Skin epidermis (tissue), 12 donors: ENCODE results near the gene BMP8B.
A peak's percentile ranks its signal among the peaks of the same experiment; 100 is the strongest.

ENCODE experiments used
- H3K27ac ChIP-seq, 21 experiments: fragments of 200-600 bp; sonication (generic) in 11 of 21; one replicate each; pipeline ENCODE4 v1.5.0; 2020; ENCODE audit warnings: mild to moderate bottlenecking in 3 of 21, inconsistent platforms in 2 of 21, moderate library complexity in 2 of 21
- H3K4me3 ChIP-seq, 7 experiments: fragments of 200-600 bp; sonication (generic) in 2 of 7; one replicate each; pipeline ENCODE4 v1.5.0; 2020; ENCODE audit warnings: inconsistent platforms in 2 of 7, mild to moderate bottlenecking in 2 of 7, moderate library complexity in 1 of 7

The BMP8B gene

DNA sequence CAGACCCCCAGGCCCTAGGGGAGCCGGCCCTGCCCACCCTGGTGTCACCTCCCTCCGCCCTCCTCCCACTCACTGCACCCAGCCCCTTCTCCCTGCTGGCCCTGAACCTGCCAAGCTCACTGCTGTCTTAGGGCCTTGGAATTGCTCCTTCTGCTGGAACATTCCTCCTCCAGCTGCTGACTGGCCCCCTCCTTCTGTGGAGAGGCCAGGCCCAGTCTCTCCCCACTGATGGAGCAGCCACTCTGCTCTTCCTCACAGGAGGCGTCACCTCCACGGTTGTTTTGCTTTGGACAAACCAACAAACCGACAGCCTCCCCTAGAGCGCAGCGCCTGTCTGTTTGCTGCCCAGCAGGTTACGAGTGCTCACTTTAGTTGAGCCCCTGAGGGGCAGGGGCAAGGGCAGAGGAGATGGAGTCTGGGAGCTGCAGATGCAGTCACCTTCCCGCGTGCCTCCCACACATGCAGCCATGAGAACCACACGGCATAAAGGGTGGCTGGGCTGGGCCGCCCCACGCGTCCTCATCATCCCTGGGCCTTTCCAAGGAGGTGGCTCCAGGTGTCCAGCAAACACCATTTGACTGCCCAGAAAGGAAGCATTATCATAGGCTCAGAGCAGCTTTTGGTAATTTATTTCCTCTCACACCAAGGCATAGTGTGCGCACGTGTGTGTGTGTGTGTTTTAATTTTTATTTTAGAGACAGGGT, 27.0 kb downstream of the BMP8B start:
- H3K27ac ChIP-seq: no peak overlapping the region
- no peak overlapping the region for H3K4me3 ChIP-seq

GRCh38 chr1:39761016-39761415, 27.6 kb downstream of the BMP8B start:
- Histone ChIP-seq H3K27ac (no peak overlapping the region), H3K4me3 (no peak overlapping the region)

- H3K4me3 ChIP-seq: no peak overlapping the region
- H3K27ac ChIP-seq: no peak overlapping the region
Observed at GRCh38 chr1:39760074-39761008, 28.3 kb downstream of the BMP8B start.

DNA sequence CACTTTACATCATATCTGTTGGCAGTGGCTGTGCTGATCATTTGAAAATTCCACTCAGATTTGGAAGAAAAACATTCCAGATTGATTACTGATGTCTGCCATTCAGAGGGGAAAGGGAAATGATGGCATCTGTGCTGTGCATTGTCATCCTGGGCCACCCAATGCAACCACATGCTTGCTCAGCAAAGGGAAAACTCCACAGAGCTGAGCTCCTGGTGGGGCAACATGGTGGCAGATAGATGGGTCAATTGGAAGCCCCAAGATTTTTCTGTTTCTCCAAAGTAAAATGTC, 29.3 kb downstream of the BMP8B start:
- no peak overlapping the region for H3K4me3 ChIP-seq
- H3K27ac ChIP-seq: no peak overlapping the region

- no peak overlapping the region for H3K4me3 ChIP-seq
- no peak overlapping the region for H3K27ac ChIP-seq
Observed at GRCh38 chr1:39758556-39759435, 29.9 kb downstream of the BMP8B start.

DNA sequence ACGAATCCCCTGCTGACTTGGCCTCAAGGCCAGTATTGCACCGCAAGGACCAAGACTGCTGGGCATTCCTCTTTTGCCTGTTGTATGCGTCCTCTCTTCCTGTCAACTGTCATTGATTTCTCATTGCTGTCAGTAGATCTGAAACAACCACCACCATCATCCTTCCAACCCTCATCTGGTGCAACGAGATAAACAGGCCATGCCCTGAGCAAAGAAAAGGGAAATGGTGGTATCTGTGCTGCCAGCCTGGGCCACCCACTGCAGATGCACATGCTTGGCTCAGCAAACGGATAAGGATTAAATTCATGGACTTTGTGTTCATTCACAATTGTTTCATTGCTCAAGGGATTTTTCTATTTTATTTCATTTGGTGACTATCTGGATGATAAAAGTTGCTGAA, 31.2 kb downstream of the BMP8B start:
- Histone ChIP-seq H3K4me3 (no peak overlapping the region), H3K27ac (no peak overlapping the region)

DNA sequence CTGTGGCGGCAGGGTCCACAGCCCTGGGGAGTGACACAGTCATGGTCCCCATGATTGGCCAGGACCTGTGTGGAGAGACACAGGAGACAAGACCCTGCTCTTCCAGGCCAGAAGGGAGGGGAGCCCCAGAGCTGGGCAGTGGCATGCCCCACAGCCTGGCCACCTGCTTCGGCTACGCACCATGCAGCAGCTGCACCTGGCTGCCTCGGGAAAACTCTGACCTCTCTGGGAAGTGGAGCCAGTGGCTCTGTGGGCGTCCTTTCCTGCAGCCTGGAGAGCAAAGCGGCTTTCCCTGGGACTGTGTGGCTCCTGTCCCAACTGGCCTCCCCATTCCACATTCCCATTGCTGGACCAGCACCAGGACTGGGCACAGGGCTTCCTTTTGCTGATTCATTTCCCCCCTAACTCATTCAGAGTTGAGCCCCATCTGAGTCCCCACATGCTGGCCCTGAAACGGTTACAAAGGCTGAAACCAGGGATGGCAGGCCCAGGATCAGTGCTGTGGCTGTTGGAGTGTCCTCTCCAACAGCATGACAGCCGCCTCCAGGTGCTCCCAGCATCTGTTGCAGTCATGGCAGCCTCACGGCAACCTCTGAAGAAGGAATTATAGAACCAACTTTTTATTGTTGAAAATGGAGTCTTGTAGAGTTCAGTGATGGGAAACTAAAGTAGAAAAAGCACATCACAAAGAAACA, 32.6 kb downstream of the BMP8B start:
- no peak overlapping the region for H3K27ac ChIP-seq

GRCh38 chr1:39754906-39755504, 33.7 kb downstream of the BMP8B start:
- H3K4me3 ChIP-seq: no peak overlapping the region
- H3K27ac ChIP-seq: no peak overlapping the region

More for the DNA sequence above, 32.6 kb downstream of the BMP8B start:
- no peak overlapping the region for H3K4me3 ChIP-seq

GRCh38 chr1:39754026-39754570, 34.6 kb downstream of the BMP8B start:
- no peak overlapping the region for H3K4me3 ChIP-seq
- no peak overlapping the region for H3K27ac ChIP-seq

DNA sequence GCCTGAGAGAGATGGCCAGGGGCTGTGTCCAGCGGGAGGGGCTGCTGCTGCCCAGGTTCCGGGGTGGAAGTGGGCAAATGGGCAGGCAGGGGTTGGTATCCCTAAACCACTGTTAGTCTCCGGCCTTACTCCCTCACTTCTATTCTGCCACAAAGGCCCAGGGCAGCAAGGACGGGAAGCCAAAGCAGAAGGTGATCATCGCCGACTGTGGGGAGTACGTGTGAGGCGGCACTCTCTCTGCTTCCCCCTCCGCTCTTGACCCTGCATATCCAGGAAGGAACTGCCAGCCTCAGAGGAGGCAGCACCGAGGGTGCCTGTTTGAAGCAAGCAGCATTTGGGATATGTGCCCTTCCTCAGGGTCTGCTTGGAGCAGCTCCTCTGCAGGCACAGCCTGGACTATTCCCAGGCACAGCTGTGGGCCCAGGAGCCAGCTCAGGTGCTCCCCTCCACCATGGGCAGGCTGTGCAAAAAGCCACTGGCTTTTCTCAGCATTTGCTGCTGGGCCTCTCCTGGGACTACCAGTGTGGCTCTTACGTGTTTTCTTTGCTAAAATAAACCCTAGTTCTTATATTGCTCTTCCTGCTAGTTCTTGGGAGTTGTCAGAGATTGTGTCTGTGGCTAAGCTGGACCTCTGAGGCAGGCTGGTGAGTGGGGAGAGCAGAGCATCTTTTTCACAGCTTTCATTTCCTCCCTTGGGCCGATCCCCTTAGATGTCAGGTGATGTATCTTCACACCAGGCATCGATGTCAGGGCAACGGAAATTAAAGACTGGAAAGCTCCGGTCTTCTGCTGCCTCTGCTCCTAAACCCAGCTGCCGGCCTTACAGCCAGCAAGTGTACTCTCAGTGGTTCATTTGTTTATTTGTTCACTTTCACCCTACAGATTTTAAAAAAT, 35.3 kb downstream of the BMP8B start:
- no peak overlapping the region for H3K27ac ChIP-seq
- H3K4me3 ChIP-seq: no peak overlapping the region

DNA sequence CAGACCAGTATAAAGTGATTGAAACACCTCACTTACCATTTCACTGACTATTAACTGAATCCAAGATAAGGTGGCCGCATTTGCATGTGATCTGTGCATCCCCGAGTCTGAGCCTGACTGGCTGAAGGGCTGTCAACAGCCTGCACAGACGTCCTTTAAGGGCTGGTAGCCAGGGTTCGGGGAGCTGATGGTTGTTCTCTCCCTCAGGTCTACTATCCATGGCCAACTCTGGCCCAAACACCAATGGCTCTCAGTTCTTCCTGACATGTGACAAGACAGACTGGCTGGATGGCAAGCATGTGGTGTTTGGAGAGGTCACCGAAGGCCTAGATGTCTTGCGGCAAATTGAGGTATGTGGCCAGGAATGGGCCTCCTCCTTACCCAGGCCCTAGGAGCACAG, 36.0 kb downstream of the BMP8B start:
- Histone ChIP-seq H3K27ac (no peak overlapping the region), H3K4me3 (no peak overlapping the region)

GRCh38 chr1:39751595-39751994, 37.1 kb downstream of the BMP8B start:
- Histone ChIP-seq H3K4me3 (no peak overlapping the region), H3K27ac (no peak overlapping the region)

DNA sequence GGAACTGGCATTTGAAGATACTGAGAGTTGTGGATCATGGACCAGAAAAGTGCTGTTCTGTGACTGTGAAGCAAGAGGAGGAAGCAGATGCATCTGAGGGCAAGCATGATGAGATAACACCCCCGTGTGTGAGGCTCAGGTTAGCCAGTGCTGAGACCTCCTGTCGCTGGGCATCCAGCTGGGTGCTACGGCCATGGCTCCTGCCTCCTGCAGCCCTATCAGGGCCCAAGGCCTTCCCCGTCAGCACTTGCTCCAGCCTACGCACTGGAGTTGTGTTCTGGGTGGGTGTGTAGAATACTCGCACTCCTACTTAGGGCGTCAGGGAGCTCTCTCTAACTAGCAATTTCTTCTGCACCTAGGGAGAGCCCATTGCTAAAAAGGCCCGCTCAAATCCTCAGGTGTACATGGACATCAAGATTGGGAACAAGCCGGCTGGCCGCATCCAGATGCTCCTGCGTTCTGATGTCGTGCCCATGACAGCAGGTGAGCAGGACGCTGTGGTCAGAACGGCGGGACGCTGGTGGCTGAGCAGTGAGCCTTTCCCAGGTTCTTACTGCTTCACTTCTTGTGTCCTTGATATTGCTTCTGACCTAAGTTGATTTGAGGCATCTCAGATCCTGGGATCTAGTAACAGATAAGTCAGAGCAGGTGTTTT, 43.5 kb downstream of the BMP8B start:
- Histone ChIP-seq H3K27ac (no peak overlapping the region), H3K4me3 (no peak overlapping the region)

DNA sequence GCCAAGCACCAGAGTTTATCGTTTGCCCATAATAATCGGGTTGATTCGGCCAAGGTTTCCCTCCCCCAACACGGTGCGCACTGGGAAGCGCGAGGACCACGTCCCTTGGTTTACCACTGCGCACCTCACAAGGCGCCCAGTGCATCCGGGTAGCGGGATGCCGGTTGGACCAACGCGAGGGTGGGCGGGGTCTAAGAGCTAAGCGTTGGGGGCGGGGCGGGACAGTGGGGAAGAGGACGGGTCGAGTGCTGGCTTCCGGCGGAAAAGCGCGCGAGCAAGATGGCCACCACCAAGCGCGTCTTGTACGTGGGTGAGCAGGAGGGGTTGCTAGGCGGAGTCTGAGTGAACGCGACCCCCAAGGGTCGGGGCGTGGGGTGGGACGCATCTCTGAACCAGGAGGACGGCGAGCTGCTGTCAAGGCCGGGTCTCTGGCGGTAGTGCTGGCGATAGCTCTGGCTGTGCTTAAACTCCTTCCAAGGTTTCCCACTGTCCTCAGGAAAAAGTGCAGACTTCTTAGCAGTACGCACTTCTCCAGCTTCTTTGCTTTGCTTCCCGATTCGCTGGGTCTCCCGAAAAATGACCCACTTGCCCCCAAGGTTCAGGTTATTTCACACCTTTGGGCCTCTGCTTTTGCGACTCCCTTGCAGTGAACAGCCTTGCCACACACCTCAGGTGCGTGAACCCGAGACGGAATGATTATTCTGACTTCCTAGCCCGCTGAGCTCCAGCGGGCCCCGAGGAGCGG, 49.9 kb downstream of the BMP8B start, which contains the start of gene PPIE:
Gene PPIE, plus strand, starts transcription at position 261 of the 745 bp plus-strand sequence. Its CDS starts 19 bp downstream, at position 280.
- H3K27ac ChIP-seq: peak within 1 kb of the TSS in 20 of 21 experiments; percentile 53 to 89 (median 80)
- peak within 1 kb of the TSS; percentile 68 to 80 (median 75) for H3K4me3 ChIP-seq

- H3K4me3 ChIP-seq: no peak overlapping the region
- H3K27ac ChIP-seq: no peak overlapping the region
Observed at GRCh38 chr1:39737546-39738169, 51.0 kb downstream of the BMP8B start.

- Histone ChIP-seq H3K27ac (no peak overlapping the region), H3K4me3 (no peak overlapping the region)
Observed at GRCh38 chr1:39735731-39736130, 52.9 kb downstream of the BMP8B start.
